Kidney epithelial cell (primary cell): ENCODE measurements around the gene CEP44. TPM values are rescaled to one million over a fixed set of nuclear protein-coding genes. Genes with fewer than 3 reads are reported as not detected.

Experiments used
- DNase-seq: peaks from one replicate; pipeline ENCODE4 v3.0.0-alpha.2; 2010; ENCODE audit warnings: low read depth
- H3K27me3 ChIP-seq: 2 replicates; pipeline ENCODE4 v1.6.0; 2011; ENCODE audit warnings: low read length; ENCODE audit not compliant: control insufficient read depth, insufficient read depth
- H3K36me3 ChIP-seq: 2 replicates; pipeline ENCODE4 v1.5.1; 2011; ENCODE audit warnings: low read length; ENCODE audit not compliant: control insufficient read depth, insufficient read depth
- H3K4me3 ChIP-seq: 2 replicates; pipeline ENCODE4 v1.5.1; 2011; ENCODE audit warnings: low read depth, mild to moderate bottlenecking, control low read depth, low read length
- total RNA-seq: library from RNA; depleted of rRNA; stranded (reverse); fragments of >200 nt; gene quantifications from 2 replicates; pipeline ENCODE4 v1.2.3, GENCODE V29; 2015
- TF ChIP-seq, protein P1 (sequence below): IDR thresholded peaks from 2 replicates; pipeline ENCODE4 v1.5.1; 2011; ENCODE audit warnings: mild to moderate bottlenecking, moderate library complexity, low read length, control low read depth, inconsistent platforms; ENCODE audit not compliant: insufficient read depth, poor library complexity, severe bottlenecking

CEP44 gene
- total RNA-seq, 1 donor from 2014 or later = 9.4 TPM

DNA sequence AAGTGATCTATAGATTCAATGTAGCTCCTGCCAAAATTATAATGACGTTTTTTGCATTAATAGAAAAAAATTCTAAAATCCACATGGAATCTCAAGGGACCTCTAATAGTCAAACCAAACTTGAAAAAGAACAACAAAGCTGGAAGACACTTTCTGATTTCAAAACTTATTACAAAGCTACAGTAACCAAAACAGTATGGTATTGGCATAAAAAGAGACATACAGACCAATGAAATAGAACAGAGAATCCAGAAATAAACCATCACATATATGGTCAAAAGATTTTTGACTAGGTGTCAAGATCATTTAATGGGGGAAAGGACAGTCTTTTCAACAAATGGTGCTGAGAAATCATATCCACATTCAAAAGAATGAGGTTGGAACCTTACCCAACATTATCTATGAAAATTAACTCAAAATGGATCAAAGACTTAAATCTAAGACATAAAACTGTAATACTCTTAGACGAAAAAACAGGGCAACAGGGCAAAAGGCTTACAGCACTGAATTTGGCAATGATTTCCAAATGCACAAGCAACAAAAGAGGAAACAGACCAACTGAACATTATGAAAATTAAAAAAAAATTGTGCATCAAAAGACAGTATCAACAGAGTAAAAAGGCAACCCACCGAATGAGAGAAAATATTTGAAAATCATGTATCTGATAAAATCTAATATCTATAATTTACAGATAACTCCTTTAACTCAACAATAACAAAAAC is 4.1 kb upstream of the CEP44 start:
- TF ChIP-seq, protein P1, sequence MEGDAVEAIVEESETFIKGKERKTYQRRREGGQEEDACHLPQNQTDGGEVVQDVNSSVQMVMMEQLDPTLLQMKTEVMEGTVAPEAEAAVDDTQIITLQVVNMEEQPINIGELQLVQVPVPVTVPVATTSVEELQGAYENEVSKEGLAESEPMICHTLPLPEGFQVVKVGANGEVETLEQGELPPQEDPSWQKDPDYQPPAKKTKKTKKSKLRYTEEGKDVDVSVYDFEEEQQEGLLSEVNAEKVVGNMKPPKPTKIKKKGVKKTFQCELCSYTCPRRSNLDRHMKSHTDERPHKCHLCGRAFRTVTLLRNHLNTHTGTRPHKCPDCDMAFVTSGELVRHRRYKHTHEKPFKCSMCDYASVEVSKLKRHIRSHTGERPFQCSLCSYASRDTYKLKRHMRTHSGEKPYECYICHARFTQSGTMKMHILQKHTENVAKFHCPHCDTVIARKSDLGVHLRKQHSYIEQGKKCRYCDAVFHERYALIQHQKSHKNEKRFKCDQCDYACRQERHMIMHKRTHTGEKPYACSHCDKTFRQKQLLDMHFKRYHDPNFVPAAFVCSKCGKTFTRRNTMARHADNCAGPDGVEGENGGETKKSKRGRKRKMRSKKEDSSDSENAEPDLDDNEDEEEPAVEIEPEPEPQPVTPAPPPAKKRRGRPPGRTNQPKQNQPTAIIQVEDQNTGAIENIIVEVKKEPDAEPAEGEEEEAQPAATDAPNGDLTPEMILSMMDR = no peak
- Histone ChIP-seq H3K36me3 (no peaks in the 10 kb centered on the region), H3K4me3 (no peak overlapping the region), H3K27me3 (no peaks in the 10 kb centered on the region)
- DNase-seq = no peak

DNA sequence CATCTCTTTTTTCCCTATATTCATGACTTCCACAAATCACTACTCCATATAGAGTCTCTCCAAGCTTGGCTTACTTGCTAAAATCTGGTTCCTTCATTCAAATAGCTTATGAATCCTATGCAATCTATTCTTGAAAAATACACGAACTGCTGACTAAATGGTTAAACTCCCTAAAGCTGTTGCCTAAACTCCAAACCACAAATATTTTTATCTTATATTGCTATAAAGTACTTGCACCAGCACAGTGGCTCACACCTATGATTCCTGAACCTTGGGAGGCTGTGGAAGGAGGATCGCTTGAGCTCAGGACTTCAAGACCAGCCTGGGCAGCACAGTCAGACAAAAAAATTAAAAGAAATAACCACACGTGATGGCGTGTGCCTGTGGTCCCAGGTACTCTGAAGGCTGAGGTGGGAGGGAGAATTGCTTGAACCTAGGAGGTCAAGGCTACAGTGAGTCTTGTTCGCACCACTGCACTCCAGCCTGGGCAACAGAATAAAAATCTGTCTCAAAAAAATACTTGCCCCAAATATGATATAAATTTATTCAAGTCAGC is 2.5 kb upstream of the CEP44 start:
- H3K4me3 ChIP-seq = no peak overlapping the region
- DNase-seq = no peak
- TF ChIP-seq, protein P1 = no peak
- no peaks in the 10 kb centered on the region for H3K27me3 ChIP-seq
- H3K36me3 ChIP-seq = no peaks in the 10 kb centered on the region

DNA sequence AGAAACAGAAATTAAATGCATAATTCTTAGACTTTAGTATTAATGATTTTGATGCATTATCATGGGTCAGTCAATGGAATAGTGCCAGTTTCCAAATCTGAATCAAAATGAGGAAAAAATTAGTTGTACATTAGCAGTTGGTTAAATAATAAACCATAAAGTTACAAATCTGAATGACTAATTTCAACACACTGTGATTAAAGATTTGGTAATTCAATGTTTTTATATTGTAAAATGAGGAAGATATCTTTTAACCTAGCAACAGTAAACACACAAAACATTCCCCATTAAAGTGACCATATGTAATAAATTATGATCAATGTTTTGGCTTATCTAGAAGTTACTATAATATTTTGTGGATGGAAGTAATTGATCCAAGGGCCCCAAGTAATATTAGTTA is 1.8 kb upstream of the CEP44 start:
- H3K4me3 ChIP-seq = no peak overlapping the region
- no peak for DNase-seq
- TF ChIP-seq, protein P1 = no peak

DNA sequence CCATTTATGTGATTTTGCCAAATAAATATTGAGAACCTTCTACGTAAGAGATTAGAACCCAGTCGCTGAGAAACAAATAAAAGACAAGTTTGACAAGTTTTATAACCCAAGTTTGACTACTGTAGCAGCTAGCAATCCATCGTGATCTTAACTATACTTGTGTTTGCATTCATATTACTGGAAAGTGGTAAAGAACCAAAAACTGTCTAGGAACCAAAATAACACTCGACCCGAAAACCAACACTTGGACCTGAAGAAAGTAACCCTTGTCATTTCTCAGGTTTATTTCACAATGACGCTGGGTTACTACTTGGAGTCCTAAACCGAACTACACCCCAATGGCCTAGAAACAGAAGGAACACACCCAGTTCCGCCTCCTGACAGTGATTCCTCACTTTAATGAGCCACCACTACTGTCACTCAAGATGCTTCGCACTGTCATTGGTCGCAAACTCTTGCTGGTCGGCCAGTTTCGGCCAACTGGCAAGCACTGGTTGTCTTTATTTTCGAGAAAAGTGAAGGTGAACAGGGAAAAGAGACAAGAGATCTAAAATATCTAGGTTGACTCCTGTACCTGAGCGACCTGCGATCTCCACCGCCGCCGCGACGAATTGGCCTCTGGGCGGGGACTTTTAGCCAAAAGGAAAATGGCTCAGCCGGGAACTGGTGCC is 740 bp upstream of the CEP44 start:
- H3K36me3 ChIP-seq = no peaks in the 10 kb centered on the region
- H3K4me3 ChIP-seq = peak overlapping the region; percentile 65
- TF ChIP-seq, protein P1 = no peak
- peak; percentile 85 for DNase-seq
- no peaks in the 10 kb centered on the region for H3K27me3 ChIP-seq

More for the DNA sequence above, 1.8 kb upstream of the CEP44 start:
- H3K27me3 ChIP-seq = no peaks in the 10 kb centered on the region
- H3K36me3 ChIP-seq = no peaks in the 10 kb centered on the region

DNA sequence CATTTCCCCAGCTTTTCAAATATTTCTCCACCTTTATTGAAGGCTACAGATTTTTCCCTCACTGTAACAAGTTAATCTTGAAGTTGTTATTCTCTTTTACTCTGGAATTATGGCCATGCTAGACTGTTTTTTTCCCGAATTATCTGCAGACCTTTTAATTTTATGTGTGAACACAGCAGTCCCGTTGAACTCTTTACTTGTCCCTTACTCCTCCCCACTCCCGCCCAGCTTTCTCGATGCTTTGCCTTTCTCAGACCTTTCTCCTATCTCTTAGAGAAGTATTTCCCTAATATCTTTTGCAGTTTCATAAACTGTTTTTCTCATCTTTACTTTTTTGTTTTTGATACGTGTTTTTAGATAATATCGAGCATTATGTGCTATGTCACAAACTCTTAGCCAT is 776 bp downstream of the CEP44 start:
- no peaks in the 10 kb centered on the region for H3K27me3 ChIP-seq
- H3K4me3 ChIP-seq = peak overlapping the region; percentile 65
- no peak for DNase-seq
- no peaks in the 10 kb centered on the region for H3K36me3 ChIP-seq
- TF ChIP-seq, protein P1 = no peak
